Endothelial cell of umbilical vein (primary cell): ENCODE data around the gene AP4S1. TPM values are rescaled to one million over a fixed set of nuclear protein-coding genes. Genes with fewer than 3 reads are reported as not detected.

Experiments
- BruUV-seq: library from RNA; stranded (reverse); fragments of 400-500 nt; replicated peaks from 2 replicates; lab custom pipeline; 2021; lab: Mats Ljungman, UMichigan
- CTCF ChIA-PET: fragments of 300-600, 350-600 bp; sonication (Branson Sonifier 250); formaldehyde crosslinking; loops from one replicate; lab custom pipeline; 2021; ENCODE audit warnings: antibody characterized with exemption, inconsistent platforms; lab: Charles Lee
- POLR2A ChIA-PET: fragments of 300-600, 350-600 bp; sonication (Branson Sonifier 250); formaldehyde crosslinking; loops from one replicate; lab custom pipeline; 2021; ENCODE audit warnings: antibody characterized with exemption, inconsistent platforms; lab: Charles Lee
- DNase-seq: peaks from one replicate; pipeline ENCODE4 v3.0.0-alpha.2; 2011; ENCODE audit warnings: low read depth, low spot score
- FAIRE-seq: peaks from 2 replicates; lab custom pipeline; 2011; peaks lifted over from hg19 to GRCh38; lab: Jason Lieb, UNC
- H2AFZ ChIP-seq: 2 replicates; pipeline ENCODE4 v1.6.0; 2012; ENCODE audit warnings: low read depth, low read length, control low read depth, inconsistent platforms
- H3K27ac ChIP-seq: 2 replicates; pipeline ENCODE4 v1.5.1; 2011; ENCODE audit warnings: low read depth, mild to moderate bottlenecking, control low read depth, low read length, moderate library complexity; ENCODE audit not compliant: insufficient read depth
- H3K27me3 ChIP-seq, 2 experiments: 2 replicates each; pipeline versions ENCODE4 v1.6.0 to v1.6.1; 2011; ENCODE audit warnings: low read length in 2 of 2, mixed read lengths in 1 of 2; ENCODE audit not compliant: control insufficient read depth in 2 of 2, insufficient read depth in 2 of 2
- H3K36me3 ChIP-seq, 2 experiments: 2 replicates in 1 of 2; 3 replicates in 1 of 2; pipeline ENCODE4 v1.5.1; 2011; ENCODE audit warnings: low read length in 2 of 2, mild to moderate bottlenecking in 1 of 2, moderate library complexity in 1 of 2; ENCODE audit not compliant: control insufficient read depth in 2 of 2, insufficient read depth in 2 of 2; ENCODE audit errors: extremely low read depth in 1 of 2
- H3K4me1 ChIP-seq: 3 replicates; pipeline ENCODE4 v1.5.1; 2011; ENCODE audit warnings: mild to moderate bottlenecking, low read length; ENCODE audit not compliant: control insufficient read depth, insufficient read depth; ENCODE audit errors: extremely low read depth
- H3K4me2 ChIP-seq: 2 replicates; pipeline ENCODE4 v1.6.1; 2011; ENCODE audit warnings: low read length, control low read depth, mixed read lengths; ENCODE audit not compliant: insufficient read depth
- H3K4me3 ChIP-seq, 3 experiments: fragments of 200-600 bp in 1 of 3; sonication (generic), shearing (Covaris generic) in 1 of 3; replicated peaks in 1 of 3; 2 replicates each; pipeline ENCODE4 v1.5.1; 2011 to 2016; ENCODE audit warnings: control low read depth in 3 of 3, low read length in 3 of 3, mild to moderate bottlenecking in 2 of 3, inconsistent platforms in 1 of 3, low read depth in 1 of 3, moderate library complexity in 1 of 3; ENCODE audit not compliant: insufficient read depth in 1 of 3
- H3K79me2 ChIP-seq: 2 replicates; pipeline ENCODE4 v1.6.0; 2012; ENCODE audit warnings: low read length, inconsistent platforms; ENCODE audit not compliant: control insufficient read depth, insufficient read depth
- H3K9ac ChIP-seq: replicated peaks from 2 replicates; pipeline ENCODE3; 2011; ENCODE audit warnings: low read length, control low read depth; ENCODE audit not compliant: insufficient read depth; ENCODE audit errors: extremely low read depth
- H3K9me1 ChIP-seq: replicated peaks from 3 replicates; pipeline ENCODE4 v1.6.0; 2011; ENCODE audit warnings: mild to moderate bottlenecking, low read length; ENCODE audit not compliant: control insufficient read depth, insufficient read depth; ENCODE audit errors: extremely low read depth
- H3K9me3 ChIP-seq: replicated peaks from 2 replicates; pipeline ENCODE4 v1.5.1; 2012; ENCODE audit warnings: low read length, inconsistent platforms; ENCODE audit not compliant: control insufficient read depth, insufficient read depth
- H4K20me1 ChIP-seq: replicated peaks from 2 replicates; pipeline ENCODE3; 2011; ENCODE audit warnings: mild to moderate bottlenecking, low read length; ENCODE audit not compliant: control insufficient read depth, insufficient read depth; ENCODE audit errors: extremely low read depth
- CTCF ChIP-seq, 2 donors: IDR thresholded peaks; 1 replicate in 1 of 2; 2 replicates in 1 of 2; pipeline ENCODE4 v1.5.1; 2011; ENCODE audit warnings: low read length in 2 of 2, mild to moderate bottlenecking in 2 of 2, moderate library complexity in 2 of 2, control low read depth in 1 of 2, inconsistent platforms in 1 of 2, low read depth in 1 of 2; ENCODE audit not compliant: insufficient read depth in 1 of 2; ENCODE audit errors: extremely low read depth in 1 of 2
- EZH2 ChIP-seq: IDR thresholded peaks from 2 replicates; pipeline ENCODE4 v1.6.1; 2012; ENCODE audit warnings: borderline replicate concordance, low read depth, mild to moderate bottlenecking, moderate library complexity, low read length, inconsistent platforms; ENCODE audit not compliant: severe bottlenecking
- FOS ChIP-seq: IDR thresholded peaks from 2 replicates; pipeline ENCODE4 v1.6.1; 2011; ENCODE audit warnings: mild to moderate bottlenecking, low read length, moderate library complexity, borderline replicate concordance; ENCODE audit not compliant: insufficient read depth
- GATA2 ChIP-seq: IDR thresholded peaks from 2 replicates; pipeline ENCODE4 v1.7.0; 2011; ENCODE audit warnings: low read depth, mild to moderate bottlenecking, moderate library complexity, mixed read lengths, low read length; ENCODE audit not compliant: insufficient read length, insufficient read depth
- MAX ChIP-seq: IDR thresholded peaks from 2 replicates; pipeline ENCODE4 v1.6.1; 2011; ENCODE audit not compliant: insufficient read depth, insufficient read length
- MYC ChIP-seq: IDR thresholded peaks from one replicate; pipeline ENCODE4 v1.6.1; 2011; ENCODE audit warnings: mild to moderate bottlenecking, low read depth, low read length
- POLR2A ChIP-seq: IDR thresholded peaks from 2 replicates; pipeline ENCODE4 v1.6.1; 2012; ENCODE audit warnings: low read depth, mild to moderate bottlenecking, control low read depth, low read length
- POLR2AphosphoS5 ChIP-seq: IDR thresholded peaks from 2 replicates; pipeline ENCODE4 v1.6.1; 2012; ENCODE audit warnings: low read depth, mild to moderate bottlenecking, control low read depth, low read length, moderate library complexity; ENCODE audit not compliant: insufficient read depth
- dilution Hi-C: fragments of 300-500 bp; cut with MboI; formaldehyde crosslinking; loops from one replicate; pipeline ENCODE4 v1.15.0; 2019; ENCODE audit warnings: low sequenced_read_pairs; ENCODE audit not compliant: extremely low pct_ligation_motif_present
- intact Hi-C: fragments of 100-400 bp; cut with micrococcal nuclease; formaldehyde crosslinking; loops from one replicate; pipeline ENCODE4 v1.10.0; 2022
- polyA plus RNA-seq, 4 experiments: library from polyadenylated mRNA; depleted of rRNA in 3 of 4; stranded (reverse) in 3 of 4; unstranded in 1 of 4; fragments of >200 nt; gene quantifications; 2 replicates each; pipeline versions ENCODE4 v1.2.1 to v1.2.3, GENCODE V29; 2011 to 2012; ENCODE audit warnings: missing spikeins in 1 of 4
- total RNA-seq: library from RNA; stranded (reverse); gene quantifications from 2 replicates; pipeline ENCODE4 v1.2.3, GENCODE V29; 2021

Gene AP4S1
- total and polyA plus RNA-seq, 2 donors (not counting 3 experiments of a cell fraction or from before 2014, with no cell fraction given), result 2.8 to 7.2 TPM

GRCh38 chr14:31036552-31036951 is 11.1 kb downstream of the AP4S1 start:
- DNase-seq, result no peak
- Histone ChIP-seq H2AFZ (no peak overlapping the region), H3K27me3 (no peaks in the 10 kb centered on the region), H3K36me3 (no peaks in the 10 kb centered on the region), H3K4me3 (no peak overlapping the region), H3K4me1 (peaks cover 23% of the 10 kb centered on the region), H4K20me1 (no peaks in the 10 kb centered on the region), H3K9me1 (no peaks in the 10 kb centered on the region), H3K9ac (no peak overlapping the region), H3K9me3 (no peaks in the 10 kb centered on the region), H3K4me2 (no peak overlapping the region), H3K79me2 (no peaks in the 10 kb centered on the region), H3K27ac (no peak overlapping the region)
- no peak for TF ChIP-seq FOS
- no peak for TF ChIP-seq GATA2
- TF ChIP-seq MYC, result no peak
- no peak for TF ChIP-seq EZH2
- no peak for TF ChIP-seq CTCF (IDR thresholded peaks at IDR 0.05; ENCODE audit: extremely low read depth in 1 of 2, insufficient read depth in 1 of 2, low read depth in 1 of 2, low read length in 2 of 2)
- no peak for TF ChIP-seq POLR2A
- TF ChIP-seq POLR2AphosphoS5, result no peak
- no peak for TF ChIP-seq MAX
- no peak for FAIRE-seq
- ChIA-PET POLR2A (interaction anchor here (1.0 kb wide), 1 partner anchor 10 kb away, joined by 4 read pairs; the partner anchor contains the start of gene STRN3), CTCF (no interaction called here)
- dilution Hi-C loops (no loop called here), intact Hi-C loops (no loop called here)
- BruUV-seq, result no TSS peak
